Measurements from ENCODE around the gene MMEL1. TPM values are rescaled to one million over a fixed set of nuclear protein-coding genes. Genes with fewer than 3 reads are reported as not detected.
"Not testable (repeated sequence)": the region's sequence is repeated elsewhere in the genome, so short reads cannot be mapped to it uniquely, and the experiment has no call there.

The MMEL1 gene
- total and polyA plus RNA-seq, 2 donors (not counting 1 experiment from before 2014, with no cell fraction given) = 0.33 to 0.60 TPM

- H3K4me3 ChIP-seq (replicated peaks in 1 of 4; ENCODE audit: control extremely low read depth in 1 of 4, insufficient read depth in 1 of 4, low read depth in 3 of 4, low read length in 4 of 4) = no peak overlapping the region
- no peak overlapping the region for H3K27ac ChIP-seq (ENCODE audit: insufficient read depth, low read length)
- no peaks in the 10 kb centered on the region for H3K79me2 ChIP-seq (ENCODE audit: control insufficient read depth, insufficient read depth, low read length)
- TF ChIP-seq CTCF (conservative IDR thresholded peaks at IDR 0.05 in 1 of 2, IDR thresholded peaks at IDR 0.05 in 1 of 2; ENCODE audit: low read depth in 1 of 2, low read length in 2 of 2) (no peak), EZH2 (IDR thresholded peaks at IDR 0.05; ENCODE audit: low read length, missing control alignments) (peak; percentile 61)
- H3K27me3 ChIP-seq (ENCODE audit: control insufficient read depth, insufficient read depth, low read length) = no peaks in the 10 kb centered on the region
- H3K4me2 ChIP-seq (ENCODE audit: extremely low read depth, insufficient read depth, low read length) = no peak overlapping the region
- H4K20me1 ChIP-seq (ENCODE audit: control insufficient read depth, extremely low read depth, insufficient read depth, low read length) = no peaks in the 10 kb centered on the region
- H3K4me1 ChIP-seq (ENCODE audit: control insufficient read depth, extremely low read depth, insufficient read depth, low read length) = no peaks in the 10 kb centered on the region
- H3K9me3 ChIP-seq (ENCODE audit: control insufficient read depth, insufficient read depth, low read depth, low read length) = peaks cover 7% of the 10 kb centered on the region
- no peaks in the 10 kb centered on the region for H3K36me3 ChIP-seq (ENCODE audit: control insufficient read depth, insufficient read depth, low read length)
- no peak overlapping the region for H2AFZ ChIP-seq (ENCODE audit: low read length)
- DNase-seq (ENCODE audit: low read depth in 2 of 2) = no peak
- no peak overlapping the region for H3K9ac ChIP-seq (ENCODE audit: insufficient read depth, low read length)
These were observed 4.5 kb downstream of the MMEL1 start for GRCh38 chr1:2628191-2628932.

- Histone ChIP-seq H4K20me1 (ENCODE audit: control insufficient read depth, extremely low read depth, insufficient read depth, low read length) (no peaks in the 10 kb centered on the region), H3K27ac (ENCODE audit: insufficient read depth, low read length) (no peak overlapping the region), H3K27me3 (ENCODE audit: control insufficient read depth, insufficient read depth, low read length) (no peaks in the 10 kb centered on the region), H3K9me3 (ENCODE audit: control insufficient read depth, insufficient read depth, low read depth, low read length) (peaks cover 7% of the 10 kb centered on the region), H3K4me2 (ENCODE audit: extremely low read depth, insufficient read depth, low read length) (no peak overlapping the region), H2AFZ (ENCODE audit: low read length) (no peak overlapping the region), H3K79me2 (ENCODE audit: control insufficient read depth, insufficient read depth, low read length) (no peaks in the 10 kb centered on the region), H3K36me3 (ENCODE audit: control insufficient read depth, insufficient read depth, low read length) (no peaks in the 10 kb centered on the region), H3K9ac (ENCODE audit: insufficient read depth, low read length) (no peak overlapping the region), H3K4me1 (ENCODE audit: control insufficient read depth, extremely low read depth, insufficient read depth, low read length) (no peaks in the 10 kb centered on the region), H3K4me3 (replicated peaks in 1 of 4; ENCODE audit: control extremely low read depth in 1 of 4, insufficient read depth in 1 of 4, low read depth in 3 of 4, low read length in 4 of 4) (no peak overlapping the region)
- no peak for TF ChIP-seq EZH2 (IDR thresholded peaks at IDR 0.05; ENCODE audit: low read length, missing control alignments)
- no peak for TF ChIP-seq CTCF (conservative IDR thresholded peaks at IDR 0.05 in 1 of 2, IDR thresholded peaks at IDR 0.05 in 1 of 2; ENCODE audit: low read depth in 1 of 2, low read length in 2 of 2)
- no peak for DNase-seq (ENCODE audit: low read depth in 2 of 2)
These were observed 5.1 kb downstream of the MMEL1 start for GRCh38 chr1:2627746-2628145.

GRCh38 chr1:2625748-2626147, 7.1 kb downstream of the MMEL1 start:
- H3K4me3 ChIP-seq (replicated peaks in 1 of 4; ENCODE audit: control extremely low read depth in 1 of 4, insufficient read depth in 1 of 4, low read depth in 3 of 4, low read length in 4 of 4); H3K9me3 ChIP-seq (ENCODE audit: control insufficient read depth, insufficient read depth, low read depth, low read length); H3K4me1 ChIP-seq (ENCODE audit: control insufficient read depth, extremely low read depth, insufficient read depth, low read length); H3K9ac ChIP-seq (ENCODE audit: insufficient read depth, low read length); H3K27ac ChIP-seq (ENCODE audit: insufficient read depth, low read length); H4K20me1 ChIP-seq (ENCODE audit: control insufficient read depth, extremely low read depth, insufficient read depth, low read length); DNase-seq (ENCODE audit: low read depth in 2 of 2); H3K4me2 ChIP-seq (ENCODE audit: extremely low read depth, insufficient read depth, low read length); H3K36me3 ChIP-seq (ENCODE audit: control insufficient read depth, insufficient read depth, low read length); H2AFZ ChIP-seq (ENCODE audit: low read length); H3K27me3 ChIP-seq (ENCODE audit: control insufficient read depth, insufficient read depth, low read length); H3K79me2 ChIP-seq (ENCODE audit: control insufficient read depth, insufficient read depth, low read length): not testable (repeated sequence)

Measured in fibroblast of lung (primary cell).